Liver (tissue), 3 donors: ENCODE measurements around the gene ADAMTS14.

Experiments
- CTCF ChIP-seq: fragments of 150-350 bp; IDR thresholded peaks from 2 replicates; pipeline ENCODE4 v1.5.1; 2017; ENCODE audit warnings: improper control_type of control experiment, low read depth, low read length; ENCODE audit not compliant: missing input control
- JUND ChIP-seq, 2 donors: IDR thresholded peaks; 2 replicates each; pipeline ENCODE4 v1.6.1; 2016; ENCODE audit warnings: antibody characterized with exemption in 2 of 2
- RAD21 ChIP-seq, 2 donors: IDR thresholded peaks; 2 replicates each; pipeline ENCODE4 v1.6.1; 2016; ENCODE audit warnings: antibody characterized with exemption in 2 of 2, mild to moderate bottlenecking in 2 of 2
- REST ChIP-seq: IDR thresholded peaks from 2 replicates; pipeline ENCODE4 v1.6.1; 2016; ENCODE audit warnings: antibody characterized with exemption, mild to moderate bottlenecking
- TAF1 ChIP-seq: conservative IDR thresholded peaks from 2 replicates; pipeline ENCODE4 v1.6.1; 2016; ENCODE audit warnings: antibody characterized with exemption, mild to moderate bottlenecking
- donor health status: healthy.
- donor health status: healthy.

- TF ChIP-seq CTCF (no peak), REST (no peak), TAF1 (no peak), JUND (IDR thresholded peaks at IDR 0.05) (no peak), RAD21 (IDR thresholded peaks at IDR 0.05) (no peak)
Measured at GRCh38 chr10:70688828-70689227, 16.5 kb downstream of the ADAMTS14 start.
